Smooth muscle cell (in vitro differentiated cells): ENCODE results near the gene SH3GL1. TPM values are rescaled to one million over a fixed set of nuclear protein-coding genes. Genes with fewer than 3 reads are reported as not detected.

Source experiments
- DNase-seq: peaks from one replicate; lab custom pipeline; 2025; ENCODE audit not compliant: unreplicated experiment; lab: John Stamatoyannopoulos, UW
- H2AFZ ChIP-seq: fragments of 200-600 bp; sonication (generic); 2 replicates; pipeline ENCODE4 v1.6.0; 2016; ENCODE audit warnings: antibody characterized with exemption, low read depth, mild to moderate bottlenecking
- H3F3A ChIP-seq: fragments of 200-600 bp; sonication (generic); 2 replicates; pipeline ENCODE4 v1.6.0; 2017; ENCODE audit warnings: antibody characterized with exemption, low read depth
- H3K27ac ChIP-seq: fragments of 200-600 bp; sonication (generic); 2 replicates; pipeline ENCODE4 v1.5.1; 2016; ENCODE audit warnings: low read depth, mild to moderate bottlenecking
- H3K27me3 ChIP-seq: fragments of 200-600 bp; sonication (generic); 2 replicates; pipeline ENCODE4 v1.6.1; 2016; ENCODE audit warnings: low read depth, mild to moderate bottlenecking
- H3K36me3 ChIP-seq: fragments of 200-600 bp; sonication (generic); 2 replicates; pipeline ENCODE4 v1.5.1; 2016; ENCODE audit warnings: low read depth
- H3K4me1 ChIP-seq: fragments of 200-600 bp; sonication (generic); 2 replicates; pipeline ENCODE4 v1.5.1; 2016; ENCODE audit warnings: low read depth
- H3K4me2 ChIP-seq: fragments of 200-600 bp; sonication (generic); 2 replicates; pipeline ENCODE4 v1.6.0; 2016; ENCODE audit warnings: mild to moderate bottlenecking
- H3K4me3 ChIP-seq: fragments of 200-600 bp; sonication (generic); 2 replicates; pipeline ENCODE4 v1.5.1; 2016; ENCODE audit warnings: mild to moderate bottlenecking
- H3K79me2 ChIP-seq: fragments of 200-600 bp; sonication (generic); 2 replicates; pipeline ENCODE4 v1.6.0; 2016; ENCODE audit warnings: low read depth, mild to moderate bottlenecking
- H3K9ac ChIP-seq: fragments of 200-600 bp; sonication (generic); 2 replicates; pipeline ENCODE4 v1.6.0; 2016; ENCODE audit warnings: low read depth
- H3K9me3 ChIP-seq: fragments of 200-600 bp; sonication (generic); replicated peaks from 2 replicates; pipeline ENCODE4 v1.5.1; 2016; ENCODE audit warnings: low read depth
- H4K20me1 ChIP-seq: fragments of 200-600 bp; sonication (generic); 2 replicates; pipeline ENCODE4 v1.6.0; 2016; ENCODE audit warnings: low read depth
- WGBS: methylation state at CpG from one replicate; pipeline ENCODE4 v1.1.7; 2016; ENCODE audit warnings: low lambda C conversion rate; 5-methylcytosine and 5-hydroxymethylcytosine counted together
- polyA plus RNA-seq: library from polyadenylated mRNA; unstranded; fragments of >200 nt; fragmentation: Nextera tagmentation; extraction: Ambion mirVana; gene quantifications from 2 replicates; pipeline ENCODE4 v1.2.1, GENCODE V29; 2016
- total RNA-seq: library from RNA; depleted of rRNA; stranded (reverse); fragments of >200 nt; gene quantifications from 2 replicates; pipeline ENCODE4 v1.2.3, GENCODE V29; 2014
- TF ChIP-seq, protein P1 (sequence below): fragments of 200-600 bp; sonication (generic); IDR thresholded peaks from 2 replicates; pipeline ENCODE4 v1.5.1; 2017; ENCODE audit warnings: borderline replicate concordance, mild to moderate bottlenecking, antibody characterized with exemption; ENCODE audit not compliant: insufficient read depth, poor library complexity, severe bottlenecking

Gene SH3GL1
- total and polyA plus RNA-seq, 2 experiments from 2014 or later = 52.9 to 120 TPM

DNA sequence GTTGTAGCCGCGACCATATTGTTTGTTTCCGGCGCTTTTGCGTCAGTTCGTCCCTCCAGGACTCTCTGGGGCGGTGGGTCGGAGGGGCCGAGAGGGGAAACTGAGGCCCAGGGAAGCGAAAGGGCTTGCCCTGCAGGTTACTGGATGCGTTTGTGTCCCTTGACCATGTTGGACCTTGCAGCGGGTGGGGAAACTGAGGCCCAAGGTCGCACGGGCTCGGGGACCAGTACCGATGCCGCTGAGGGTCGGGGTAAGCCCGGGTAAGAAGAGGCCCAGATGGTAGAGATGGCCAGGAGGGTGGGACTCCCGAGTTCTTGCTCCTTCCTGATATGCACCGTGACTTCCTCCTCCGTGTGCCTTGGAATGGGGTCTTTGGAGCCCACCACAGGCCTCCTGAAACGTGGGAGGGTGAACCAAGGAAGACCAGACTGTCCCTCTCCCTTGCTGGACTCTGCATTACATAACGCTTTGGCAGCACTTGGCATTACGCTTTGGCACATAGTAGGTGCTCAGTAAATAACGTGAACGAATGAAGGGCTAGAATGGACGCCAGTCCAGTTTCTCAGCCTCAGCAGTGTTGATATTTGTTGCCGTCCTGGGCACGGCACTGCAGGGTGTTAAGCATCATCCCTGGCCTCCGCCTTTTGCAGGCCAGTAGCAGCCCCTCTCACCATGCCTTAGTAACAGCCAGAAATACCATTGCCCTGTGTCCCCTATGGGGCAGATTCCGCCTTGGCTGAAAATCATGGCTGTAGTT is 2.8 kb upstream of the SH3GL1 start:
- Histone ChIP-seq H3K79me2 (peaks cover 66% of the 10 kb centered on the region), H3K36me3 (no peaks in the 10 kb centered on the region), H3K4me3 (peak overlapping the region; percentile 69), H3K27ac (no peak overlapping the region), H3K4me2 (peak overlapping the region; percentile 97), H3K4me1 (peaks cover 17% of the 10 kb centered on the region), H3K27me3 (no peaks in the 10 kb centered on the region), H3K9ac (peak overlapping the region; percentile 89), H3K9me3 (no peaks in the 10 kb centered on the region), H4K20me1 (peaks cover 17% of the 10 kb centered on the region), H3F3A (peaks cover 8% of the 10 kb centered on the region), H2AFZ (peak overlapping the region; percentile 84)
- WGBS = 6% methylated on average over 31 of the region's 32 CpGs
- TF ChIP-seq, protein P1, sequence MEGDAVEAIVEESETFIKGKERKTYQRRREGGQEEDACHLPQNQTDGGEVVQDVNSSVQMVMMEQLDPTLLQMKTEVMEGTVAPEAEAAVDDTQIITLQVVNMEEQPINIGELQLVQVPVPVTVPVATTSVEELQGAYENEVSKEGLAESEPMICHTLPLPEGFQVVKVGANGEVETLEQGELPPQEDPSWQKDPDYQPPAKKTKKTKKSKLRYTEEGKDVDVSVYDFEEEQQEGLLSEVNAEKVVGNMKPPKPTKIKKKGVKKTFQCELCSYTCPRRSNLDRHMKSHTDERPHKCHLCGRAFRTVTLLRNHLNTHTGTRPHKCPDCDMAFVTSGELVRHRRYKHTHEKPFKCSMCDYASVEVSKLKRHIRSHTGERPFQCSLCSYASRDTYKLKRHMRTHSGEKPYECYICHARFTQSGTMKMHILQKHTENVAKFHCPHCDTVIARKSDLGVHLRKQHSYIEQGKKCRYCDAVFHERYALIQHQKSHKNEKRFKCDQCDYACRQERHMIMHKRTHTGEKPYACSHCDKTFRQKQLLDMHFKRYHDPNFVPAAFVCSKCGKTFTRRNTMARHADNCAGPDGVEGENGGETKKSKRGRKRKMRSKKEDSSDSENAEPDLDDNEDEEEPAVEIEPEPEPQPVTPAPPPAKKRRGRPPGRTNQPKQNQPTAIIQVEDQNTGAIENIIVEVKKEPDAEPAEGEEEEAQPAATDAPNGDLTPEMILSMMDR = no peak
- no peak for DNase-seq

DNA sequence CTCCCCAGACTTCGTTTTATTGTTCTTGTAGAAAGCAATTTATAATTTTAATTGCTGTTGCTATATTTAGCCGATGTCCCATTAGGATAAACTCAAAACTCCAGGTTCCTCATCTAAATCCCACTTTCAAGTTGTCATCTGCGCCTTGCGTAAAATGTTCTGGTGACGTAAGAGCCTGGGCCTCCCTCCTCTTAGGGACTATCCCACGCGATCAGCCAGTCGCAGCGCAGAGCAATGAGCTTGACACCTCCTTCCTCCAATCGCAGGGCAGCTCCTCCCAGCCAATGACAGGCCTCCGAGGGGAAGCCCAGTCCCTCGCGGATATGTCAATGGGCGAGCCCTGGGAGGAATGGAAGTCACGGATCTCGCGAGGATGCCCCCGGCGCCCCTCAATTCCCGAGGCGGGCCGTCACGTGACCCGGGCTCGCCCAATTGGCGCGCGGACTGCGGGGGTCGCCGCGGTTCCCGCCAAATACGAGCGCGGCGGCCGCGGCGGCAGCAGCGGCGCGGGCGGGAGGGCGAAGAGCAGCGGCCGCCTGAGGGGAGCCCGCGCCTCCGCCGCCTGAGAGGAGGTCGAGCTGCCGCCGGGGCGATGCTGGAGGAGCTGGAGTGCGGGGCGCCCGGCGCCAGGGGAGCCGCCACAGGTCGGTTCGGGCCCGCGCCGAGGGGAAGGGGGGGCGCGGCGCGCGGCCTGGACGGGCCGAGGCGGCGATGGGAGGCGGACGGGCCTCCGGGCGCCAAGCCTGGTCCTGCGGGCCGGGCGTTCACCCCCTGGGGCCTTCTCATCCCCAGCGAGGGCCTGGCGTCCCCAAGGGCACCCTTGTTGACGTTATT is 2.0 kb upstream of the SH3GL1 start, which contains the start of gene CHAF1A:
CHAF1A (plus strand) TSS at position 470 of the 834 bp plus-strand sequence; CDS start at position 593, 123 bp downstream.
- Histone ChIP-seq H3K79me2 (peaks cover 74% of the 10 kb centered on the region), H3K4me1 (peaks cover 17% of the 10 kb centered on the region), H2AFZ (peak within 1 kb of the TSS; percentile 84), H3K9me3 (no peaks in the 10 kb centered on the region), H3K9ac (peak within 1 kb of the TSS; percentile 89), H3K27me3 (no peaks in the 10 kb centered on the region), H3K4me3 (peak within 1 kb of the TSS; percentile 69), H4K20me1 (peaks cover 25% of the 10 kb centered on the region), H3K27ac (peak within 1 kb of the TSS; percentile 95), H3K4me2 (peak within 1 kb of the TSS; percentile 97), H3K36me3 (no peaks in the 10 kb centered on the region), H3F3A (peaks cover 8% of the 10 kb centered on the region)
- TF ChIP-seq, protein P1 = no peak
- DNase-seq = peak; percentile 95
- WGBS = under 1% methylated on average over 76 of the region's 84 CpGs

DNA sequence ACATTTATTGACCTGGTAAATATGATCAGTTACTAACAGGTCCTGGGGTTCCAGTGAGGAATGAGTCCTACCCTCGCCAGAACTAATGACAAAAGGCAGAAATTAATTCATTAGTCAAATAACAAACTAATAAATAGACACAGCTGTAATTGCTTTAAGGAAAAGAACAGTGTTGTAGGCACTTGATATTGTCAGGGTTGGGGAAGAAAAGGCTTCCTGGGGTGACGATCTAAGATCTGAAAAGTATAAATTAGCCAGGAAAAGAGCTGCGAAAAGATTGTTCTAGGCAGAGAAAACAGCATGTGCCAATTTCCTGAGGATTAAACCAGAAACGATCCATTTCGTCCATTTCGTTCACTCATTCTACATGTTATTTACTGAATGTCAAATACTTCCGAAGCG is 1.4 kb upstream of the SH3GL1 start:
- Histone ChIP-seq H3K9me3 (no peaks in the 10 kb centered on the region), H3K4me1 (peaks cover 19% of the 10 kb centered on the region), H3K4me2 (peak overlapping the region; percentile 93), H2AFZ (peak overlapping the region; percentile 66), H3K36me3 (no peaks in the 10 kb centered on the region), H3F3A (peaks cover 9% of the 10 kb centered on the region), H3K79me2 (peaks cover 77% of the 10 kb centered on the region), H3K4me3 (peak overlapping the region; percentile 61), H4K20me1 (peaks cover 31% of the 10 kb centered on the region), H3K27me3 (no peaks in the 10 kb centered on the region), H3K9ac (peak overlapping the region; percentile 86), H3K27ac (peak overlapping the region; percentile 95)
- WGBS = 20% methylated on average over 8 of the region's 8 CpGs
- TF ChIP-seq, protein P1 = no peak
- no peak for DNase-seq
